ENCODE results near the gene CTRL. TPM values are rescaled to one million over a fixed set of nuclear protein-coding genes. Genes with fewer than 3 reads are reported as not detected.

CTRL gene
- total and polyA plus RNA-seq, 12 donors, result 0.09 to 4.6 (median 1.2) TPM; not detected in 1

GRCh38 chr16:67935101-67935401, 3.4 kb upstream of the CTRL start:
- DNase-seq, result peak in 1 of 7 donors; percentile 44
- Histone ChIP-seq H3K4me1 (replicated peaks in 1 of 2) (peaks cover 8 to 19% of the 10 kb centered on the region in 2 donors), H3K9me3 (replicated peaks in 1 of 3) (no peaks in the 10 kb centered on the region), H3K27me3 (no peaks in the 10 kb centered on the region), H3K27ac (peak overlapping the region in 4 of 5 donors; percentile 17 to 98 (median 58)), H3K36me3 (replicated peaks in 1 of 2) (peaks cover 0 to 21% of the 10 kb centered on the region in 2 donors), H3K4me3 (peak overlapping the region in 2 of 4 donors; percentile 78 to 99)
- TF ChIP-seq POLR2A (IDR thresholded peaks at IDR 0.05) (no peak), CTCF (IDR thresholded peaks at IDR 0.05) (no peak)
- intact Hi-C loops (cut with DNase I), result no loop called here
- WGBS, 4 donors, result 16 to 39% (median 28%) methylated on average over 9 to 13 of the region's 13 CpGs

- peak overlapping the region in 2 of 5 donors; percentile 90 to 98 for H3K27ac ChIP-seq
- TF ChIP-seq CTCF (IDR thresholded peaks at IDR 0.05), result no peak
- no peak for TF ChIP-seq POLR2A (IDR thresholded peaks at IDR 0.05)
- no peaks in the 10 kb centered on the region for H3K9me3 ChIP-seq (replicated peaks in 1 of 3)
- intact Hi-C loops (cut with DNase I), result no loop called here
- WGBS, 4 donors, result 61 to 89% (median 71%) methylated on average over 6 to 13 of the region's 13 CpGs
- no peaks in the 10 kb centered on the region for H3K27me3 ChIP-seq
- H3K36me3 ChIP-seq (replicated peaks in 1 of 2), result peaks cover 0 to 19% of the 10 kb centered on the region in 2 donors
- DNase-seq, result peak in 3 of 7 donors; percentile 30 to 45 (median 35)
- H3K4me1 ChIP-seq (replicated peaks in 1 of 2), result peaks cover 8 to 19% of the 10 kb centered on the region in 2 donors
- H3K4me3 ChIP-seq, result no peak overlapping the region
Observed at GRCh38 chr16:67934306-67935100, 2.8 kb upstream of the CTRL start.

GRCh38 chr16:67933805-67934204, 2.1 kb upstream of the CTRL start:
- H3K36me3 ChIP-seq (replicated peaks in 1 of 2), result peaks cover 0 to 16% of the 10 kb centered on the region in 2 donors
- 79 to 93% (median 91%) methylated on average over 4 to 7 of the region's 7 CpGs for WGBS, 4 donors
- TF ChIP-seq POLR2A (IDR thresholded peaks at IDR 0.05), result no peak
- TF ChIP-seq CTCF (IDR thresholded peaks at IDR 0.05), result no peak
- no peaks in the 10 kb centered on the region for H3K9me3 ChIP-seq (replicated peaks in 1 of 3)
- no peak for DNase-seq
- no peak overlapping the region for H3K4me3 ChIP-seq
- no peak overlapping the region for H3K27ac ChIP-seq
- H3K4me1 ChIP-seq (replicated peaks in 1 of 2), result peaks cover 8 to 19% of the 10 kb centered on the region in 2 donors
- H3K27me3 ChIP-seq, result no peaks in the 10 kb centered on the region
- intact Hi-C loops (cut with DNase I), result no loop called here

DNA sequence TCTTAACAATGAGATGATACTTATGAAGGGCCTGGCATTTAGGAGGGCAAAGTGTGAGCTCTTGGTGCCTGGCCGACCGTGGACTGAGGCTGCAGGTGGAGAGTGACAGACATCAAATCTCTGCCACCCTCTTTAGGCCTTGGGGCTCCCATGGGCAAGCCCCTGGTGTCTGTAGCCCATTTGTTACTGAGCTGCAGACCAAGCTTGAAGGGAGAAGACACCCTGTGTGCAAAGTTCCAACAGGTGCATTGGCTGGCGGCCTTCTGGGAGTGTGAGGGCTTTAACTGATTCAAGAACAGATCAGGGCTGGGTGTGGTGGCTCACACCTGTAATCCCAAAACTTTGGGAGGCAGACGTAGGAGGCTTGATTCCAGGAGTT, 789 bp upstream of the CTRL start:
- WGBS, 4 donors, result 91 to 100% (median 96%) methylated on average over 1 to 4 of the region's 4 CpGs
- H3K9me3 ChIP-seq (replicated peaks in 1 of 3), result no peaks in the 10 kb centered on the region
- peaks cover 0 to 23% of the 10 kb centered on the region in 2 donors for H3K36me3 ChIP-seq (replicated peaks in 1 of 2)
- H3K27ac ChIP-seq, result no peak overlapping the region
- H3K4me3 ChIP-seq, result no peak overlapping the region
- no peak for DNase-seq
- peaks cover 8 to 16% of the 10 kb centered on the region in 2 donors for H3K4me1 ChIP-seq (replicated peaks in 1 of 2)
- TF ChIP-seq POLR2A (IDR thresholded peaks at IDR 0.05), result no peak
- no peak for TF ChIP-seq CTCF (IDR thresholded peaks at IDR 0.05)
- H3K27me3 ChIP-seq, result no peaks in the 10 kb centered on the region
- intact Hi-C loops (cut with DNase I), result no loop called here

Data from adrenal gland (tissue), 12 donors.